Osteocyte (in vitro differentiated cells): ENCODE data around the gene REXO4. TPM values are rescaled to one million over a fixed set of nuclear protein-coding genes. Genes with fewer than 3 reads are reported as not detected.

Experiments used
- DNase-seq: peaks from one replicate; pipeline ENCODE4 v3.0.0; 2021; ENCODE audit warnings: mixed read lengths; ENCODE audit not compliant: unreplicated experiment; ENCODE audit errors: extremely low spot score
- H3K27ac Mint-ChIP-seq: one replicate; pipeline ENCODE4 v1.8.0; 2021; ENCODE audit warnings: mild to moderate bottlenecking, mixed read lengths; ENCODE audit not compliant: unreplicated experiment
- H3K27me3 Mint-ChIP-seq: one replicate; pipeline ENCODE4 v1.8.0; 2021; ENCODE audit warnings: mixed read lengths; ENCODE audit not compliant: unreplicated experiment
- H3K36me3 Mint-ChIP-seq: one replicate; pipeline ENCODE4 v1.8.0; 2021; ENCODE audit warnings: mixed read lengths; ENCODE audit not compliant: unreplicated experiment
- H3K4me1 Mint-ChIP-seq: one replicate; pipeline ENCODE4 v1.8.0; 2021; ENCODE audit warnings: mixed read lengths; ENCODE audit not compliant: unreplicated experiment
- H3K4me3 Mint-ChIP-seq: one replicate; pipeline ENCODE4 v1.8.0; 2021; ENCODE audit warnings: mild to moderate bottlenecking, moderate library complexity, mixed read lengths; ENCODE audit not compliant: unreplicated experiment
- H3K9me3 Mint-ChIP-seq: one replicate; pipeline ENCODE4 v1.8.0; 2021; ENCODE audit warnings: mixed read lengths; ENCODE audit not compliant: unreplicated experiment
- CTCF ChIP-seq: fragments of 200-600 bp; sonication (generic); IDR thresholded peaks from 2 replicates; pipeline ENCODE4 v1.5.0; 2021; ENCODE audit warnings: antibody characterized with exemption, mild to moderate bottlenecking, moderate library complexity
- total RNA-seq: library from RNA; stranded (reverse); gene quantifications from 2 replicates; pipeline ENCODE4 v1.2.1, GENCODE V29; 2021

The REXO4 gene
- total RNA-seq, 1 donor from 2014 or later: 22.2 TPM

GRCh38 chr9:133463864-133464615, 46.2 kb upstream of the REXO4 start:
- no peak for DNase-seq
- TF ChIP-seq CTCF: no peak
- H3K4me1 Mint-ChIP-seq: peaks cover 16% of the 10 kb centered on the region
- H3K4me3 Mint-ChIP-seq: no peak overlapping the region
- no peaks in the 10 kb centered on the region for H3K27me3 Mint-ChIP-seq
- H3K36me3 Mint-ChIP-seq: peaks cover 9% of the 10 kb centered on the region
- no peaks in the 10 kb centered on the region for H3K9me3 Mint-ChIP-seq
- no peak overlapping the region for H3K27ac Mint-ChIP-seq

- TF ChIP-seq CTCF: no peak
- Mint-ChIP-seq H3K36me3 (peaks cover 9% of the 10 kb centered on the region), H3K27ac (no peak overlapping the region), H3K4me3 (no peak overlapping the region), H3K4me1 (peaks cover 16% of the 10 kb centered on the region), H3K27me3 (no peaks in the 10 kb centered on the region), H3K9me3 (no peaks in the 10 kb centered on the region)
- no peak for DNase-seq
These were observed 45.5 kb upstream of the REXO4 start for GRCh38 chr9:133463234-133463863.

GRCh38 chr9:133461975-133462374, 44.2 kb upstream of the REXO4 start:
- Mint-ChIP-seq H3K36me3 (peaks cover 9% of the 10 kb centered on the region), H3K4me3 (no peak overlapping the region), H3K4me1 (peaks cover 16% of the 10 kb centered on the region), H3K27me3 (no peaks in the 10 kb centered on the region), H3K9me3 (no peaks in the 10 kb centered on the region), H3K27ac (no peak overlapping the region)
- DNase-seq: no peak
- no peak for TF ChIP-seq CTCF

DNA sequence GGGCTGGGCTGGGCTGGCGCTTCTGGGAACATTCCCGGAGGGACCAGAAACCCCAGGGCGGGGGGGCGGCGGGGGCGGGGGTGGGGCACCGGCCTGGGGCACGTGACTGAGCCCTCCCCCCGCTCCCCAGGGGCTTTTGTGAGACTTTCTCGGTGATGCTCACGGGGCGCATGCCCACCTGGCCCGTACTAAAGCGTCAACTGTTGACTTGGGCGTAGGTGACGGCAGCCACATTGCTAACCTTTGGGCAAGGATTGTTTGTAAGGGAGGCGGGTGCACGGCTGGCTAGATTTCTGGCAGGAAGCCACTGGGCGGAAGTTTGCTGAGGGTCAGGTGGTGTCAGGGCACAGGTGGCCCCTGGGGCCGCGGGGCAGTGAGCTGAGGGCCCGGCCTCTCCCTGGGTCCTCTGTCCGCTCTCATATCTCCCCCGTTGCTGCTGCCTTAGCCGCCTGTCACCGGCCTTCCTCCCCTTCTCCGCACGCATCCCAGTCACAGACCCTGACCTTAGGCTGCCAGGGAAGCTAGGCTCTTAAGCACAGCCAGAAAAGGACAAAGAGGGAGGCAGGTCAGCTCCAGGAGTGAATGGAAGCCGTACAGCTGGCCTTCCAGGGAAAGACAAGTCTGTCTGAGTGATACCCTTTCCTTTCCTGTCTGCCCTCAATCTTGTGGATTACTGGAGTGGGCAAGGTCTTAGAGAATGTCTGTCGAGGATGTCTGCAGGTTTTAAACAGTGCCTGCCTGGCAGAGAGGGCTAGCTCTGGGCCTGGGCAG, 42.8 kb upstream of the REXO4 start:
- H3K4me1 Mint-ChIP-seq: peaks cover 16% of the 10 kb centered on the region
- H3K9me3 Mint-ChIP-seq: no peaks in the 10 kb centered on the region
- H3K27me3 Mint-ChIP-seq: no peaks in the 10 kb centered on the region
- no peak for DNase-seq
- TF ChIP-seq CTCF: no peak
- peaks cover 8% of the 10 kb centered on the region for H3K36me3 Mint-ChIP-seq
- peak overlapping the region; percentile 63 for H3K27ac Mint-ChIP-seq
- peak overlapping the region; percentile 76 for H3K4me3 Mint-ChIP-seq
